Fibroblast of the aortic adventitia (primary cell): ENCODE results near the gene METTL3. TPM values are rescaled to one million over a fixed set of nuclear protein-coding genes. Genes with fewer than 3 reads are reported as not detected.

Source experiments
- DNase-seq: peaks from one replicate; pipeline ENCODE4 v3.0.0-alpha.2; 2010; ENCODE audit warnings: low read depth
- H3K4me3 ChIP-seq: 2 replicates; pipeline ENCODE4 v1.5.1; 2011; ENCODE audit warnings: low read depth, mild to moderate bottlenecking, control low read depth, low read length, moderate library complexity
- CTCF ChIP-seq: IDR thresholded peaks from 2 replicates; pipeline ENCODE4 v1.5.1; 2011; ENCODE audit warnings: mild to moderate bottlenecking, low read length, control low read depth, inconsistent platforms; ENCODE audit not compliant: insufficient read depth
- total RNA-seq: library from RNA; depleted of rRNA; stranded (reverse); fragments of >200 nt; gene quantifications from 2 replicates; pipeline ENCODE4 v1.2.3, GENCODE V29; 2012; ENCODE audit warnings: low replicate concordance

METTL3 gene
- total RNA-seq, 1 donor: 36.2 TPM

- DNase-seq: no peak
Observed at GRCh38 chr14:21520767-21521166, 9.6 kb upstream of the METTL3 start.

DNA sequence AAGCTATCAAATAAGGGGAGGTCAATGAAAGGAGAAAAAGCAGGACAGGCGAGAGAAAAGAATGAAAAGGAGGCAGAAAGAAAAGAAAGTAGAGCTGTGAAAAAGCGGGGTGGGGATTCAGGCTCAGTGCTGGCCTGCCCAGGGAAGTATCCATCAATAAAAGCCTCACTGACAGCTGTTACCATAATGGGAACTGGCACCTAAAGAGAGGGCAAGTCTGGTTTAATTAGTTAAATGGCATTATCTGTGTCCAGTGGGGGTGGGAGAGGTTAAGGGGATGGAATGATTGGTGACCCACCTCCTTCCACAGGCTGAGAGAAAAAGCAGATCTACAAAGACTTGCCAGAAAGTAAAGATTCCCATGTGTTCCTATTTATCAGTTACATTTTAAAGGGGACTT, 7.6 kb upstream of the METTL3 start:
- no peak for TF ChIP-seq CTCF
- H3K4me3 ChIP-seq: no peak overlapping the region
- no peak for DNase-seq

More at GRCh38 chr14:21520767-21521166, 9.6 kb upstream of the METTL3 start:
- TF ChIP-seq CTCF: no peak
- no peak overlapping the region for H3K4me3 ChIP-seq

DNA sequence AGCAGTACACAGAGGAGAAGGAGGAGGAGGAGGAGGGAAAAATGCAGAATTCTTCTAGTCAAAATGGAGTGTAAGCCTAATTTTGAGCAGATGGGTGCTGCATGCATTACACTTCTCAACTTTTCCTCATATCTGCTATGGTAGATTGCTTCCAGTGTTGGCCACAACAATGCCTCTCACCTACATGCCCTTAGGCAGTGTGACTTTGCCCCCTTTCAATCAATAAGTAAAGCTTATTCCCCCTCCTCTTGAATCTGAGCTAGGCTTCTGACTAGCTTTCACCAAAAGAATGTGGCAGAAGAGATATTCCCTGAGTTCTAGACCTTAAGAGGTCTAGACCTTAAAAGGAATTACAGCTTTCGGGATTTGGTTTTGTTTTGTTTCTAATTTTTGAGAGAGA, 3.2 kb upstream of the METTL3 start:
- no peak overlapping the region for H3K4me3 ChIP-seq
- DNase-seq: no peak
- TF ChIP-seq CTCF: no peak

DNA sequence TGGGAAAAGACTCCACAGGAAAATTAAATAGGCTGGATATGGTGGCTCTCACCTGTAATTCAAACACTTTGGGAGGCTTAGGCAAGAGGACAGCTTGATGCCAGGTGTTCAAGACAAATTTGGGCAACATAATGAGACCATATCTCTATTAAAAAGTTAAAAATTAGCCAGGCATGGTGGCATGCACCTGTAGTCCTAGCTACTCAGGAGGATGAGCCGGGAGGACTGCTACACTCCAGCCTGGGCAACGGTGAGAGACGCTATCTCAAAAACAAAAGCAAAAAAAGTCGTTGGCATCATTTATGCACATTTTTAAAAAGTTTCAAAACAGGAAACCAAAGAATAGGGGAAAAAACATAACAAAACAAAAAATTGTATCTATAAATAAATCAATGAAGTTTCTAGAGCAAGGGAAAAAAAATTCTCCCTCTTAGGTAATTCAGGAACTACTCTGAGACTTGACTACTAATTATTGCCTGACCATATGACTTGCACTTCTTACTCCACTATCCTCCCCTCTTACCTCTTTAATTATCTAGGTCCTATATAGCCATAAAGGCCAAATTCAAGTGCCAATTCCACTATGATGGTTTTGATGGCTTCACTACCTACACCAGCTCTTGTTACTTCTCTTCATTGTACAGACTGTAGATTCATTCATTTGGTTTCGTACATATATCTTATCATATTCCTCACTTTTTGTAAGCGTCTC, 1.6 kb downstream of the METTL3 start:
- no peak for TF ChIP-seq CTCF
- peak overlapping the region; percentile 96 for H3K4me3 ChIP-seq
- no peak for DNase-seq

DNA sequence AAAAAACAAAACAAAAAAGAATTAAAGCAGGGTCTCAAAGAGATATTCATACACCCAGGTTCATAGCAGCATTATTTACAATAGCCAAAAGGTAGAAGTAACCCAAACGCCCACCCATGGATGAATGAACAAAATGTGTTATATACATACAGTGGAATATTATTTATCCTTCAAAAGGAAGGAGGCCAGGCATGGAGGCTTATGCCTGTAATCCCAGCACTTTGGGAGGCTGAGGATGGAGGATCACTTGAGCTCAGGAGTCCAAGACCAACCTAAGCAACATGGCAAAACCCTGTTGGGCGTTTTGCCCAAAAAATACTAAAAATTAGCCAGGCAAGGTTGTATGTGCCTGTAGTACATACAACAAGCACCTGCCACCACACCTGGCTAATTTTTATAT, 4.6 kb downstream of the METTL3 start:
- DNase-seq: no peak
- TF ChIP-seq CTCF: no peak
- H3K4me3 ChIP-seq: no peak overlapping the region

DNA sequence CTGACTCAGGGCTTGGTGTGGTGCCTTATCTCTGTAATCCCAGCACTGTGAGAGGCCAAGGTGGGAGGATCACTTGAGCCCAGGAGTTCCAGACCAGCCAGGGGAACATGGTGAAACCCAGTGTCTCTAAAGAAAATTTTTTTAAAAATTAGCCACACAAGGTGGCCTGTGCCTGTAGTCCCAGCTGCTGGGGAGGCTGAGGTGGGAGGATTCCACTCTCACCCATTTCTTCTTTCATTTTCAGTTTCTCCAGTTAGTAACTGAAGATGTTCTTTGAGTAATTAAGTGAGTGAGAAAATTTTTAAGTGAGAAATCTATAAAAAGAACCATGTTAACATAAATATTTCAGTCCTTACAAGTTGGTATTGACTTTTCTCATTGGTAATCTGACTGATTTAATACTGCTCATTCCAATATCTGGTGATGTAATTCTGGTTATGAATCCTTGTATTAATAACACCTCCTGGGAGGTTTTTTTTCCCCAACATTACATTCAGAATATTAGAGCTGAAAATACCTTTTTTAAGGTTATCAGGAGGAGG, 6.1 kb downstream of the METTL3 start:
- no peak overlapping the region for H3K4me3 ChIP-seq
- no peak for TF ChIP-seq CTCF
- no peak for DNase-seq
